HG03175 (cell line): ENCODE data around the gene TLE4.

Source experiments
- ATAC-seq: cut with Tn5 transposase; IDR thresholded peaks from one replicate; pipeline ENCODE4 v1.9.1; 2021; ENCODE audit warnings: mild to moderate bottlenecking, moderate library complexity; ENCODE audit not compliant: unreplicated experiment

TLE4 gene

GRCh38 chr9:79684711-79685575, 113.2 kb downstream of the TLE4 start:
- ATAC-seq = no peak

- ATAC-seq = no peak
These were observed 113.8 kb downstream of the TLE4 start for GRCh38 chr9:79685577-79685976.

DNA sequence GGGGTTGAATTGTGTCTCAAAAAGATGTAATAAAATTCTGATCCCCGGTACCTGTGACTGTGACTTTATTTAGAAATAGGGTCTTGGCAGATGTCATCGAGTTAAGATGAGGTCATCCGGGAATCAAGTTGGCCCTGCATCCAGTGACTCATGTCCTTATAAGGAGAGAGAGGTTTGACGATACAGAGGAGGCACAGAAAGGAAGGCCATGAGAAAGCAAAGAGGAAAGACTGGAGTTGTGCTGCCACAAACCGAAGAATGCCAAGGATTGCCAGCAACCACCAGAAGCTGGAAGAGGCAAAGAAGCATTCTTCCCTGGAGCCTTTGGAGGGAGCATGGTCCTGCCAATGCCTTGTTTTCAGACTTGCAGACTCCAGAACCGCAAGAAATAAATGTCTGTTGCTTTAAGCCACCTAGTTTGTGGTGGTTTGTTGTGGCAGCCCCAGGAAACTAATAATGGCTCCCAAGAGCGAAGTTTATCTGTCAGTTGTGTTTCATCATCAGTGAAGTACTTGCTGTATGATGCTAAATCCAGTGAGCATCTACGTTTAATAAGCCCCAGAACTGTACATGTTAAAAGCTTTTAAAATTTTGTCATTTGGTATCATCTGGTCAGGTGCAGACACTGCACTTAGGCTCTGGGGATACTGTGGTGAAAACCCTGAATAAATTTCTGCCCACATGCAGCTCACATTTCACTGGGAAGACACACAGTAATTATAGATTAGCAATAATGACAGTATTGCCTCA, 114.8 kb downstream of the TLE4 start:
- ATAC-seq = no peak

DNA sequence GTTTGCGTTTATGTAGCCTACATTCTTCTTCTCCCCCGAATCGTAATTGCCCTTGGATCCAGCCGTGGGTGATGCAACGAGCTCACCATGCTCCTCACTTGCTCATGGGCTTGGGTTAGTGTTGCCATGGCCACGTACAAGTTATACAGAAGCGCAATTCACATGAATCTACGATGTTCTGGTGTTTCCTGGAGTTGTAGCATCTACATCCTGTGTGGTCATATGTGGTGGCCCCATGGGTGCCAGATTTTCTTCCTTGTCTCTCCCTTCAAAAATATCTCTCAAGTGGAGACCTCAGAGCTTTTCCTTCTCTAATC, 115.3 kb downstream of the TLE4 start:
- ATAC-seq = no peak

- no peak for ATAC-seq
These were observed 116.6 kb downstream of the TLE4 start for GRCh38 chr9:79688363-79688762.

GRCh38 chr9:79689576-79689975, 117.8 kb downstream of the TLE4 start:
- no peak for ATAC-seq

DNA sequence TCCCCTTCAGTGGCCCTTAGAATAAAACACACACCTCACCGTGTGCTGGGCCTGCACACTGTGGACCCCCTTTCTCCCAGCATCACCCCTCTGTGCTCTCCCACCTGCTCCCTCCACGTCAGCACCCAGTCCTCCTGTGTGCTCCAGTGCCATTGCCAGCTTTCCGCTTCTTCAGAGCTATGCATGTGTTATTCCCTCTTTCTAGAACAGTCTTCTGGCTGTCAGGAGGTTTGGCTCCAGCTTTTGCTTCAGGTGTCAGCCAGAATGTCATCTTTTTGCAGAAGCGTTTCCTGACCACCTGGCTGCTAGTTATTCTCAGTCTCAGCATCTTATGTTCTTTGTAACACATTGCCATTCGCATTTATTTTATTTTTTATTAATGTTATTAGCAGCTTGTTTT, 119.7 kb downstream of the TLE4 start:
- ATAC-seq = no peak

DNA sequence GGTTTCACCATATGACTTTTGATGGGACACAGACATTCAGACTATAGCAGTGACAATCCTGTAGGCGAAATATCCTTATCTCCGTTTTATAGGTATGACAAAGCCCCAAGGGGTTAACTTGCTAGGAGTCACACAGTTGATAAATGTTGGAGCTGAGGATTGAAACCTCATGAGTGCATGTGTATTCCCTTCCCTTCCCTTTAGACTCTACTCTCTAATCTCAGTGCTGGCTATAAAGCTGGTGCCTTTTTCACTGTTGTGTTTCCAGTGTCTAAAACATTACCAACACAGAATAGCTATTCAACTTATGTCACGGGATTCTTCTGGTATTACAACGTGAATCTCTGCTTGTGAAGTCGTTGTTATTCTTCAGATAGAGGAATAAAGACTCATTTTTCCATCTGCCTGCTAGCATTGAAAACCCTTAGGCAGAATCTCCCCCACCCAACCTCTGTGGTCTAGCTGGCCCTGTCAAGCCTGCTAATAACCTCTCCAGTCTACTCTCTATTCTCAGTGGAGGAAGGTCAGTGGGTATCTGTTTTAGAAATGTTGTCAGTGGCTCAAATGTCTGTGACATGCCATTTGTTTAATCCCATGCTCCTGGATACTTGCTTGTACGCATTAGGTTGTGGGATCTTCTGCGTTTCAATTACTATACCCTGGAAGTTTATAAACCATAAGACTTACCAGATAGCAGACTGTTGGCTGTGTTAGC, 121.2 kb downstream of the TLE4 start:
- ATAC-seq = no peak

GRCh38 chr9:79693750-79694149, 122.0 kb downstream of the TLE4 start:
- no peak for ATAC-seq

DNA sequence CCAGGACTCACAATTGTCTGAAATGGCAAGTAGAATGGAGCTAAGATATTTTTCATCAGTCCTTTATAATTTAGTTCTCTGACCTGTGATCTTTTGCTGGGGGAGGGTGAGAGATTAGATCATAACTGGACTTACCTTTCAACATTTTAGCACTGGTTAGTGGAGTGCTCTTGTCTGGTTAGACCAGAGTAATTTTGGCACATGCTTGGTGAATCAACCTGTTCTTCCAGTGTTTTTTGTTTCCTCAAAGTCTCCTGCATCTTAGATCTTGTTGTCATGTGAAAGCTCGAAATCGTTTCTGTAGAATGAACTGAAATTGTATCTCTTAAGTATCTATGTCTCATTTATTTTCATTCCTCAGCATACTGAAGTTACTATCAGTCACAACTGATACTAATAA, 122.4 kb downstream of the TLE4 start:
- ATAC-seq = no peak

GRCh38 chr9:79694676-79695400, 123.1 kb downstream of the TLE4 start:
- no peak for ATAC-seq

GRCh38 chr9:79695531-79696175, 123.9 kb downstream of the TLE4 start:
- peak; percentile 63 for ATAC-seq

DNA sequence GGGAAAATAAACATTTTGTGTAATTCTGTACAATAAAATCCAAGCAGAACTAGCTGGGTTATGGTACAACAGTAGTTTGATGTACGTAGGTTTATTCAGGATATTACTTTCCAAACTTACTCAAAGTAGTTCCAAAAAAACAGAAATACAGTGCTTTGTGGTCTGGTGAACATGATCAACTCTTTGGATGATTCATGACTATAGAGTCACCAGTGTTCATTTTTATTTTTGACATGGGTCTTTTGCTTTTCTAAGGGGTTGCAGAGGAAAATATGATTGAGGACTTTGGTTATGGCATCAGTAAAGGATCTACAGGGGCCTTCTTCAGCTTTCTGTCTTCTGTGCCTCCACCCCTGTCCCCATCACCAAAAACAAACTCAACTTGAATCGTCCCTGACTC, 127.2 kb downstream of the TLE4 start:
- ATAC-seq = no peak

- ATAC-seq = no peak
These were observed 127.7 kb downstream of the TLE4 start for GRCh38 chr9:79699479-79699878.

- no peak for ATAC-seq
These were observed 129.0 kb downstream of the TLE4 start for GRCh38 chr9:79700607-79701360.

GRCh38 chr9:79701651-79702050, 129.9 kb downstream of the TLE4 start:
- no peak for ATAC-seq

DNA sequence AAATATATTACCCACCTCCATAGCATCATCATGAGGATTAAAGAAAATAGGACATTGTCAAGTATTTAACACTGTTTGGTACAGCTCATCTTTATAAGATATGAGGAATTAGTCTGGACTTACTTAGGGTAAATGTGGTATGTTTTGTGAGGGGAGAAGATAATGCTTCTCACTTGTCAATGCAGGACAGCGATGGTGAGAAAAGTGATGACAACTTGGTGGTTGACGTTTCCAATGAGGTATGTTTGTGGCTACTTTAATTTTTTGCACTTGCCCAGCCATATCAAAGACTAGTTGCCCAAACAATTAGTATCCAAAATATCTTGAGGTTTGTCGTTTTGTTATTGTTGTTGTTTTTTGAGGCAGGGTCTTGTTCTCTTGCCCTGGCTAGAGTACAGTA, 133.9 kb downstream of the TLE4 start:
- no peak for ATAC-seq

- no peak for ATAC-seq
These were observed 134.7 kb downstream of the TLE4 start for GRCh38 chr9:79706512-79706911.

DNA sequence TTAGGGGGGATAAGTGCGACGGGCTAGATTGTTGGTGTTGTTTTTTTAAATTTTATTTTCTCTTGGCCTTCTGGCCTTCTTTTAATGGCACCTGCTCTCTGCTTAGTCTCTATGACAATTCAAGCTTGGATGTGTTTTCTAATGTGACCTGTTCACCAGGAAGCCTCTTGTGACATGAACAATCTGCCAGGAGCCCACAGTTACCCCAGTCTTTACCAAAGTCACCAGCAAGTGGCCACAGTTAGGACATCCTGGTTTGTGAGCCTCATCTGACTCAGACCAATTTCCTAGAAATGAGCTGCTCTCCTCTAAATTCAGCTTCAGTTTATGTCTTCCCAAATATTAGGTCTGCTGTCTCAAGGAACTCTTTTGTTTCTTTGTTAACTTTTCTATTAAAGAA, 135.8 kb downstream of the TLE4 start:
- ATAC-seq = no peak

GRCh38 chr9:79708541-79708940, 136.8 kb downstream of the TLE4 start:
- ATAC-seq = no peak
